ENCODE measurements around the gene DLG2.

Gene DLG2

DNA sequence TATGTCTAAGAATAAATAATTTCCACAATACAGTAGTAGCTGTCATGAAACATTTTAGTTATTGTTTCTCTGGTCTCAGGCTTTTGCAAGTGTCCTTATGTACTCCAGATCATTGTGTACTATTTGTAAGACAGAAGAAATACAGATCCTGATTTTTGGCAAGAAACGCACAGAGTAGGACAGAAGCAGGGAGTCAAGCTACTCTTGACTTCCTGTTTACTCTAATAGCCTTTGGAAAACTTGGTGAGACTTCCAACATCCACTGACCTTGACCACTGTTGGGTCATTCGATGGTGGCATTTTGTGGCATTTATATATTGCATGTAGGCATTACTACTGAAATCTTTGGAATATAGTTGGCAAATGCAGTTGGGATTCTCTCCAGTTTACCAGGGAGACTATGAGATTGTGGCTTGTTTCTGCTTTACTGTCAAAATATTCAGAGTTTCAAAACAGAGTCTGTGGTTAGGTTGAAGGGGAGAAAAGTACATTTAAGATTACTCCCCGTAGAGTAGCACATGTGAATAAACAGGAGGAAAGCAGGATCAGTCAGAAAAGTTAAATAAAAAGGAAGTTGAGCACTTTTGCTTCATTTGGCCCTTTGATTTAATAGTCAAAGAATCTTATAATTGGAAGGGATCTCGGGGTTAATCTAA is 1614.8 kb downstream of the DLG2 start:
- Histone ChIP-seq H3K27me3 (replicated peaks; ENCODE audit: insufficient read depth, low read length) (no peaks in the 10 kb centered on the region), H3K9me2 (replicated peaks; ENCODE audit: insufficient read depth, low read length) (no peaks in the 10 kb centered on the region), H2AFZ (ENCODE audit: low read length) (no peak overlapping the region), H3K36me3 (replicated peaks; ENCODE audit: insufficient read depth, low read length) (no peaks in the 10 kb centered on the region), H3K79me2 (ENCODE audit: low read length) (no peaks in the 10 kb centered on the region), H3K27ac (ENCODE audit: low read length) (no peak overlapping the region), H3K4me2 (ENCODE audit: low read depth, low read length) (no peak overlapping the region), H3K4me3 (ENCODE audit: low read length) (no peak overlapping the region), H3K9ac (ENCODE audit: low read length) (no peak overlapping the region), H3K4me1 (ENCODE audit: low read length) (no peaks in the 10 kb centered on the region), H3F3A (ENCODE audit: insufficient read depth, low read length) (no peaks in the 10 kb centered on the region), H3K9me3 (replicated peaks; ENCODE audit: insufficient read depth, low read length) (no peaks in the 10 kb centered on the region), H4K20me1 (ENCODE audit: insufficient read depth, low read length) (no peaks in the 10 kb centered on the region)
- TF ChIP-seq EZH2 (optimal IDR thresholded peaks at IDR 0.05; ENCODE audit: low read depth, low read length) (no peak), EZH2phosphoT487 (IDR thresholded peaks at IDR 0.05; ENCODE audit: low read length) (no peak), CTCF (IDR thresholded peaks at IDR 0.05; ENCODE audit: low read length) (no peak)
- no peak for DNase-seq

DNA sequence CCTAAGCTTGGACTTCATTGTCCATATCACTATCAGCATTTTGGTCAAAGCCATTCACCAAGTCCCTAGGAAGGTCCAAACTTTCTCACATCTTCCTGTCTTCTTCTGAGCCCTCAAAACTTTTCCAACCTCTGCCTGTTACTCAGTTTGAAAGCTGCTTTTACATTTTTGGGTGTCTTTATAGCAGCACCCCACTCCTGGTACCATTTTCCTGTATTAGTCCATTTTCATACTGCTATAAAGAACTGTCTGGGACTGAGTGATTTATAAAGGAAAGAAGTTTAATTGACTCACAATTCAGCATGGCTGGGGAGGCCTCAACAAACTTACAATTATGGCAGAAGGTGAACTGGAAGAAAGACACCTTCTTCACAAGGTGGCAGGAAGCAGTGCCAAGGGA is 1624.0 kb downstream of the DLG2 start:
- no peak for DNase-seq
- H2AFZ ChIP-seq (ENCODE audit: low read length) = no peak overlapping the region
- no peak overlapping the region for H3K4me2 ChIP-seq (ENCODE audit: low read depth, low read length)
- H3K27ac ChIP-seq (ENCODE audit: low read length) = no peak overlapping the region
- no peaks in the 10 kb centered on the region for H3F3A ChIP-seq (ENCODE audit: insufficient read depth, low read length)
- H3K9ac ChIP-seq (ENCODE audit: low read length) = no peak overlapping the region
- no peaks in the 10 kb centered on the region for H3K79me2 ChIP-seq (ENCODE audit: low read length)
- no peaks in the 10 kb centered on the region for H4K20me1 ChIP-seq (ENCODE audit: insufficient read depth, low read length)
- H3K9me3 ChIP-seq (replicated peaks; ENCODE audit: insufficient read depth, low read length) = no peaks in the 10 kb centered on the region
- H3K4me1 ChIP-seq (ENCODE audit: low read length) = no peaks in the 10 kb centered on the region
- no peak overlapping the region for H3K4me3 ChIP-seq (ENCODE audit: low read length)
- H3K27me3 ChIP-seq (replicated peaks; ENCODE audit: insufficient read depth, low read length) = no peaks in the 10 kb centered on the region
- H3K9me2 ChIP-seq (replicated peaks; ENCODE audit: insufficient read depth, low read length) = no peaks in the 10 kb centered on the region
- H3K36me3 ChIP-seq (replicated peaks; ENCODE audit: insufficient read depth, low read length) = no peaks in the 10 kb centered on the region
- TF ChIP-seq EZH2 (optimal IDR thresholded peaks at IDR 0.05; ENCODE audit: low read depth, low read length) = no peak
- no peak for TF ChIP-seq EZH2phosphoT487 (IDR thresholded peaks at IDR 0.05; ENCODE audit: low read length)
- TF ChIP-seq CTCF (IDR thresholded peaks at IDR 0.05; ENCODE audit: low read length) = no peak

GRCh38 chr11:83998921-83999320 is 1628.2 kb downstream of the DLG2 start:
- Histone ChIP-seq H3K27me3 (replicated peaks; ENCODE audit: insufficient read depth, low read length) (no peaks in the 10 kb centered on the region), H3K9me3 (replicated peaks; ENCODE audit: insufficient read depth, low read length) (no peaks in the 10 kb centered on the region), H3K27ac (ENCODE audit: low read length) (no peak overlapping the region), H3K4me3 (ENCODE audit: low read length) (no peak overlapping the region), H3K9ac (ENCODE audit: low read length) (no peak overlapping the region), H3K79me2 (ENCODE audit: low read length) (no peaks in the 10 kb centered on the region), H2AFZ (ENCODE audit: low read length) (no peak overlapping the region), H3F3A (ENCODE audit: insufficient read depth, low read length) (no peaks in the 10 kb centered on the region), H4K20me1 (ENCODE audit: insufficient read depth, low read length) (no peaks in the 10 kb centered on the region), H3K36me3 (replicated peaks; ENCODE audit: insufficient read depth, low read length) (no peaks in the 10 kb centered on the region), H3K4me1 (ENCODE audit: low read length) (no peaks in the 10 kb centered on the region), H3K4me2 (ENCODE audit: low read depth, low read length) (no peak overlapping the region), H3K9me2 (replicated peaks; ENCODE audit: insufficient read depth, low read length) (no peaks in the 10 kb centered on the region)
- TF ChIP-seq CTCF (IDR thresholded peaks at IDR 0.05; ENCODE audit: low read length) = no peak
- no peak for TF ChIP-seq EZH2phosphoT487 (IDR thresholded peaks at IDR 0.05; ENCODE audit: low read length)
- TF ChIP-seq EZH2 (optimal IDR thresholded peaks at IDR 0.05; ENCODE audit: low read depth, low read length) = no peak
- no peak for DNase-seq

Data from MM.1S (cell line).